IMR-90 (cell line): ENCODE measurements around the gene SEMA3C. TPM values are rescaled to one million over a fixed set of nuclear protein-coding genes. Genes with fewer than 3 reads are reported as not detected.

Experiments used
- ATAC-seq: fragments of 200-7000 bp; cut with Tn5 transposase; 2 replicates; pipeline ENCODE4 v1.9.1; 2020; ENCODE audit warnings: low read depth, mild to moderate bottlenecking, moderate library complexity
- BruUV-seq: library from RNA; stranded (reverse); fragments of 400-500 nt; replicated peaks from 2 replicates; lab custom pipeline; 2021; lab: Mats Ljungman, UMichigan
- CTCF ChIA-PET: fragments of 300-600 bp; formaldehyde crosslinking; extraction: SDS; loops from one replicate; lab custom pipeline; 2021; ENCODE audit warnings: antibody characterized with exemption; lab: Yijun Ruan, JAX
- POLR2A ChIA-PET: fragments of 300-600 bp; sonication (Branson Sonifier 250); formaldehyde crosslinking; loops from one replicate; lab custom pipeline; 2022; ENCODE audit warnings: antibody characterized with exemption; ENCODE audit not compliant: unreplicated experiment; lab: Charles Lee
- DNase-seq: peaks from one replicate; pipeline ENCODE4 v3.0.0; 2013
- H2AFZ ChIP-seq: replicated peaks from 2 replicates; pipeline ENCODE3; 2013; ENCODE audit warnings: low read length, mild to moderate bottlenecking; ENCODE audit not compliant: poor library complexity
- H2AK5ac ChIP-seq: 2 replicates; pipeline ENCODE4 v1.6.1; 2013; ENCODE audit warnings: low read depth, low read length, inconsistent platforms
- H2AK9ac ChIP-seq: replicated peaks from 2 replicates; pipeline ENCODE3; 2013; ENCODE audit warnings: mild to moderate bottlenecking, low read depth, low read length, moderate library complexity; ENCODE audit not compliant: poor library complexity
- H2BK120ac ChIP-seq: 2 replicates; pipeline ENCODE4 v1.6.1; 2013; ENCODE audit warnings: low read depth, low read length, inconsistent platforms
- H2BK15ac ChIP-seq: 3 replicates; pipeline ENCODE4 v1.6.1; 2013; ENCODE audit warnings: low read depth, low read length, inconsistent platforms
- H2BK20ac ChIP-seq: 2 replicates; pipeline ENCODE4 v1.6.1; 2013; ENCODE audit warnings: low read depth, mild to moderate bottlenecking, inconsistent platforms, low read length, moderate library complexity
- H2BK5ac ChIP-seq: 2 replicates; pipeline ENCODE4 v1.6.1; 2013; ENCODE audit warnings: mild to moderate bottlenecking, low read depth, low read length, inconsistent platforms; ENCODE audit not compliant: poor library complexity, severe bottlenecking
- H3K14ac ChIP-seq: replicated peaks from 2 replicates; pipeline ENCODE4 v1.6.1; 2013; ENCODE audit warnings: low read depth, low read length, inconsistent platforms
- H3K18ac ChIP-seq: 2 replicates; pipeline ENCODE4 v1.6.1; 2013; ENCODE audit warnings: low read depth, low read length, control low read depth
- H3K23ac ChIP-seq: 2 replicates; pipeline ENCODE4 v1.6.1; 2013; ENCODE audit warnings: low read depth, low read length, inconsistent platforms
- H3K27ac ChIP-seq: 2 replicates; pipeline ENCODE4 v1.5.1; 2013; ENCODE audit warnings: mild to moderate bottlenecking, control low read depth, low read length; ENCODE audit not compliant: insufficient read depth
- H3K27me3 ChIP-seq: 2 replicates; pipeline ENCODE4 v1.6.1; 2013; ENCODE audit warnings: low read length; ENCODE audit not compliant: control insufficient read depth, insufficient read depth
- H3K36me3 ChIP-seq: 2 replicates; pipeline ENCODE4 v1.6.1; 2013; ENCODE audit warnings: low read length, mixed read lengths; ENCODE audit not compliant: control insufficient read depth, insufficient read depth
- H3K4ac ChIP-seq: 2 replicates; pipeline ENCODE4 v1.6.1; 2013; ENCODE audit warnings: low read depth, low read length, inconsistent platforms
- H3K4me1 ChIP-seq: 2 replicates; pipeline ENCODE4 v1.6.1; 2013; ENCODE audit warnings: low read length, mixed read lengths; ENCODE audit not compliant: control insufficient read depth, insufficient read depth
- H3K4me2 ChIP-seq: 2 replicates; pipeline ENCODE4 v1.6.1; 2013; ENCODE audit warnings: low read depth, mild to moderate bottlenecking, control low read depth, low read length, moderate library complexity
- H3K4me3 ChIP-seq: 2 replicates; pipeline ENCODE4 v1.5.1; 2013; ENCODE audit warnings: low read depth, mild to moderate bottlenecking, control low read depth, low read length, moderate library complexity; ENCODE audit not compliant: insufficient read depth
- H3K56ac ChIP-seq: 2 replicates; pipeline ENCODE4 v1.6.1; 2013; ENCODE audit warnings: low read length, inconsistent platforms; ENCODE audit not compliant: insufficient read depth; ENCODE audit errors: extremely low read depth
- H3K79me1 ChIP-seq, 2 experiments: 2 replicates each; pipeline ENCODE4 v1.6.1; 2013; ENCODE audit warnings: low read length in 2 of 2, inconsistent platforms in 1 of 2, low read depth in 1 of 2
- H3K9ac ChIP-seq: 2 replicates; pipeline ENCODE4 v1.6.1; 2013; ENCODE audit warnings: low read depth, low read length, control low read depth
- H3K9me1 ChIP-seq: 2 replicates; pipeline ENCODE4 v1.6.1; 2013; ENCODE audit warnings: low read length, inconsistent platforms; ENCODE audit not compliant: insufficient read depth
- H3K9me3 ChIP-seq: 2 replicates; pipeline ENCODE4 v1.6.1; 2013; ENCODE audit warnings: low read length; ENCODE audit not compliant: control insufficient read depth, insufficient read depth
- H4K20me1 ChIP-seq: 2 replicates; pipeline ENCODE4 v1.6.1; 2013; ENCODE audit warnings: low read length, inconsistent platforms; ENCODE audit not compliant: insufficient read depth
- H4K5ac ChIP-seq: 2 replicates; pipeline ENCODE4 v1.6.1; 2013; ENCODE audit warnings: mild to moderate bottlenecking, low read depth, low read length, control low read depth
- H4K8ac ChIP-seq, 2 experiments: 2 replicates each; pipeline ENCODE4 v1.6.1; 2013; ENCODE audit warnings: low read depth in 2 of 2, low read length in 2 of 2, control low read depth in 1 of 2, inconsistent platforms in 1 of 2
- H4K91ac ChIP-seq: 2 replicates; pipeline ENCODE4 v1.6.1; 2013; ENCODE audit warnings: low read depth, low read length, inconsistent platforms; ENCODE audit not compliant: insufficient read depth
- BHLHE40 ChIP-seq: fragments of 150-350 bp; IDR thresholded peaks from 2 replicates; pipeline ENCODE4 v1.6.1; 2016; ENCODE audit warnings: mild to moderate bottlenecking, low read depth, low read length
- CEBPB ChIP-seq: IDR thresholded peaks from 2 replicates; pipeline ENCODE4 v1.6.1; 2012; ENCODE audit warnings: low read depth, low read length, improper control_type of control experiment
- CHD1 ChIP-seq: IDR thresholded peaks from 2 replicates; pipeline ENCODE4 v1.6.1; 2012; ENCODE audit warnings: low read depth, low read length, improper control_type of control experiment
- RCOR1 ChIP-seq: IDR thresholded peaks from 2 replicates; pipeline ENCODE4 v1.6.1; 2012; ENCODE audit warnings: mild to moderate bottlenecking, low read length, improper control_type of control experiment; ENCODE audit not compliant: insufficient replicate concordance
- dilution Hi-C: fragments of 300-500 bp; cut with HindIII; formaldehyde crosslinking; loops from one replicate; pipeline ENCODE4 v1.14.3; 2018; ENCODE audit warnings: low sequenced_read_pairs; ENCODE audit not compliant: unreplicated experiment
- in situ Hi-C: fragments of 300-500 bp; cut with MboI; formaldehyde crosslinking; loops from 3 replicates; pipeline ENCODE4 v1.14.3; 2019; ENCODE audit warnings: low sequenced_read_pairs, inconsistent platforms, mixed read lengths
- intact Hi-C: fragments of 100-400 bp; cut with micrococcal nuclease; formaldehyde crosslinking; loops from 2 replicates; pipeline ENCODE4 v1.10.0; 2022
- polyA plus RNA-seq, 3 experiments: library from polyadenylated mRNA; depleted of rRNA; stranded (reverse); fragments of >200 nt; gene quantifications; 2 replicates each; pipeline ENCODE4 v1.2.3, GENCODE V29; 2012; ENCODE audit warnings: low replicate concordance in 1 of 3
- total RNA-seq: library from RNA; depleted of rRNA; stranded (reverse); fragments of >200 nt; gene quantifications from 2 replicates; pipeline ENCODE4 v1.2.3, GENCODE V29; 2012

SEMA3C gene
- total and polyA plus RNA-seq, 2 of the 4 experiments (the other 2 are of a cell fraction) = 21.2 to 97.1 TPM

DNA sequence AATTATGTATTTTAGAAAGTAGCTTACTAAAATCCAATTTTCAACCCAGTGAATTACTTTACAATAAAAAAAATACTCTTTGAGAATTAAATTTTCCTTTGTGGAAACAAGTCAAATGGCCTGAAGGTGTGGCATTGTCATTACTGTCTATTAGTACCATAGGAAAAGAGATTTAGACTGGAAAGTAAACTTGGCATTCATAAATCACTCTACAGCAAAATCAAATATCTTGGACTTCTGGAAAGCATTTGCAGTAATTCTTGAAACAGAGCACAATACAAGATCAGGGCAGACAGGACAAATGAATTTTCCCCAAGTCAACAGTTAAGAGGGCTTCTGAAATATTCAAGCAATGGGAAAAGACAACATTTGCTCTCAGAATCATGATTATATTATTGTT, 28.0 kb upstream of the SEMA3C start:
- no peak overlapping the region for H3K56ac ChIP-seq
- H4K8ac ChIP-seq = no peak overlapping the region
- ChIA-PET CTCF (no interaction called here), POLR2A (no interaction called here)
- no peak overlapping the region for H2BK5ac ChIP-seq
- no peaks in the 10 kb centered on the region for H3K9me1 ChIP-seq
- TF ChIP-seq CHD1 = no peak
- TF ChIP-seq RCOR1 = no peak
- TF ChIP-seq CEBPB = no peak
- TF ChIP-seq BHLHE40 = no peak
- in situ Hi-C loops = no loop called here
- no peak for DNase-seq
- H3K23ac ChIP-seq = no peak overlapping the region
- H3K4ac ChIP-seq = no peak overlapping the region
- H2AK5ac ChIP-seq = no peak overlapping the region; the same call in 1 of the 2 replicates
- peaks cover 2% of the 10 kb centered on the region; the same call in 1 of the 2 replicates for H3K4me1 ChIP-seq
- no peak overlapping the region for H3K14ac ChIP-seq
- no peak overlapping the region for H2BK15ac ChIP-seq
- no peak overlapping the region for H3K18ac ChIP-seq
- H2AK9ac ChIP-seq = no peak overlapping the region
- H3K27ac ChIP-seq = no peak overlapping the region
- H4K5ac ChIP-seq = no peak overlapping the region
- no peak overlapping the region for H4K91ac ChIP-seq
- H2BK120ac ChIP-seq = no peak overlapping the region
- ATAC-seq = no peak
- no peaks in the 10 kb centered on the region for H3K79me1 ChIP-seq
- no peaks in the 10 kb centered on the region for H4K20me1 ChIP-seq
- H3K36me3 ChIP-seq = no peaks in the 10 kb centered on the region
- intact Hi-C loops = no loop called here
- no TSS peak for BruUV-seq
- dilution Hi-C loops = no loop called here
- H2AFZ ChIP-seq = no peak overlapping the region
- no peak overlapping the region for H3K9ac ChIP-seq
- no peak overlapping the region for H3K4me2 ChIP-seq
- H3K9me3 ChIP-seq = no peaks in the 10 kb centered on the region
- no peak overlapping the region for H2BK20ac ChIP-seq
- no peaks in the 10 kb centered on the region for H3K27me3 ChIP-seq
- H3K4me3 ChIP-seq = no peak overlapping the region
